HL-60/S4 treated with phorbol 12-myristate 13-acetate at 8.2 ng/mL for 4 days and 3 days (cell line): ENCODE measurements around the gene PIEZO2.

ENCODE experiments used
- in situ Hi-C: fragments of 300-500 bp; cut with MboI; formaldehyde crosslinking; loops from 2 replicates; pipeline ENCODE4 v1.15.0; 2022; ENCODE audit warnings: low sequenced_read_pairs

PIEZO2 gene

GRCh38 chr18:10757349-10757748 is 392.0 kb downstream of the PIEZO2 start:
- in situ Hi-C loops, result no loop called here

DNA sequence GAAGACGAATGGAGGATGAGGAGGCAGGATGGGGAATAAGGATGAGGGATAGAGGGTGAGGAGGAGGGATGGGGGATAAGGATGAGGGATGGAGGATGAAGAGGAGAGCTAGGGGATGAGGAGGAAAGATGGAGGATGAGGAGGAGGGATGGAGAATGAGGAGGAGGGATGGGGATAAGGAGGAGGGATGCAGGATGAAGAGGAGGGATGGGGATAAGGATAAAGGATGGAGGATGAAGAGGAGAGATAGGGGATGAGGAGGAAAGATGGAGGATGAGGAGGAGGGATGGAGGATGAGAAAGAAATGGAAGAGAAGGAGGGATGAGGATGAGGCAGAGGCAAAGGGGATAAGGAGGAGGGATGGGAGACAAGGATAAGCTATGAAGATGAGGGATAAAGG is 393.5 kb downstream of the PIEZO2 start:
- in situ Hi-C loops, result no loop called here

- in situ Hi-C loops, result no loop called here
These were observed 395.2 kb downstream of the PIEZO2 start for GRCh38 chr18:10754128-10754527.

GRCh38 chr18:10752382-10752781 is 397.0 kb downstream of the PIEZO2 start:
- in situ Hi-C loops, result no loop called here

DNA sequence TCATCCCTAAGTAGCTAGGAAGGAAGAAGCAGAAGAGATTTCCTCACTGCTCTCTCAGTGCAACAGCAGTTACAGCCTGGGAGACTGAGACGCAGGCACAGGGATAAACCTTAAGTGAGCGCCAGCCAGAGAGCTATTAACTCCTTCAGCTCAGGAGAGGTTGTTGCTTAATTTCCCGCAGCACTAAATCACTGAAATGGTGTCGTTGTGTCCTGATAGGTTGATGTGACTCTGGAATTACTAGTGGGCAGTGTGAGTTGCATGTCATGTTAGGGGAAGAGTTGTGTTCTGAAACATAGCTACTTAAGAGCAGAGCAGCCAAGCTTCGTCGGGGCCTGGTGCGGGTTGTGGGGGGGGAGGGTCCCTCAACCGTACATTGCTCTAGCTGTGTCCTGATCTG is 397.7 kb downstream of the PIEZO2 start:
- in situ Hi-C loops, result no loop called here

DNA sequence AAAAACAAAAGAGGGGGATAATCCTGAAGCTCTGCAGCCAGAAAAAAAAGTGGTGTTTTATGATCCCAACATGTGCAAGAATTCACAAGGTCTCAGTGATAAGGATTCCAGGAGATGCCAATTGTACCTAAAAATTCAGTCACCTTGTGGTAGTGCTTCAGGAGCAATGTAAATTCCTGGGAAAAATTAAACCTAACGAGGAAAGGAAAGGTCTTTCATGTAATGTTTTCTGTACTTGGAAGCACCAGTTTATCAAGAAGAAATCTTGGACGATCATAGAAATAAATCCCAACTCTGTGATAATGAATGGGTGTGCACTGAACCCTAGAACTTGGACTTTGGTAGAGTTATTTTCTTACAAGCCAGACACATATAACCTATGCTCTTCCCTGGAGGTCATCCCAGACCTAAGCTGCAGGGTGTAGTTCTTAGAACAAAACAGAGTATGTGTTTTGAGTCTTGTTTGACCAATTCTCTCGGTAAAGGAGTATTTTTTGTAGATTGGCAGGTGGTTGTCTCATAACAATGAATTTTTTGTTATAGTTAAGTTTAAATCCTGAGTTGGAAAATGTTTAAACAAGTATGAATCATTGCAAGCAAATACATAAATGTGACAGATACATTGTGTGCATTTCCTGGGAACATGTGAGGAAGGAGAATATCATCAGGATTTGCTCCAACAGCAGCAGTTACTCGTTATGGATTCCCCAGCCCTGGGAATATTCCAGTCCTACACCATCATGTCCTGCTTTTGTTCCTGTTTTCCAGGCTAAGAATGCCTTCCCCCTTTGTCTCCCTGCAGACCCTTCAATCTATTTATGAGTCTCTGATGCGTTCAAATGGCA is 399.0 kb downstream of the PIEZO2 start:
- in situ Hi-C loops, result no loop called here

- in situ Hi-C loops, result no loop called here
These were observed 400.7 kb downstream of the PIEZO2 start for GRCh38 chr18:10748641-10749040.

- in situ Hi-C loops, result no loop called here
These were observed 403.4 kb downstream of the PIEZO2 start for GRCh38 chr18:10745971-10746370.

- in situ Hi-C loops, result no loop called here
These were observed 404.1 kb downstream of the PIEZO2 start for GRCh38 chr18:10745219-10745618.

DNA sequence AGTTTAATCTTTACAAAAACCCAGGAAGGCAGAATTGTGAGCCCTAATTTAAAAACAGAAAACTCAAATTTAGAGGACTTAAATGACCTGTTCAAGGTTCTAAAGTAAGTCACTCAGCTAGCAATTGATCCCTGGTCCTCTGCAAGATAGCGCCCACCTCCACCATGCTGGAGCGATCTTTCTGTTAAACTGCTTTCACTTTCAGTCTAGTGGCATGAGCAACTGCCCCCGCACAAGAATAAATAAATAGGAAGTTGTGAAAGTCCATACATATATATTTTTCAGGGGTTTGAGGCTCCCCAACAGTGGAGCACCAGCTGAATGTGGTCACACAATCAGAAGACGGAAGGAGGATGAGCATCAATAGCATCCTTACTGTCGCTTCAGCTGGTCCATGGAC is 405.6 kb downstream of the PIEZO2 start:
- in situ Hi-C loops, result no loop called here

DNA sequence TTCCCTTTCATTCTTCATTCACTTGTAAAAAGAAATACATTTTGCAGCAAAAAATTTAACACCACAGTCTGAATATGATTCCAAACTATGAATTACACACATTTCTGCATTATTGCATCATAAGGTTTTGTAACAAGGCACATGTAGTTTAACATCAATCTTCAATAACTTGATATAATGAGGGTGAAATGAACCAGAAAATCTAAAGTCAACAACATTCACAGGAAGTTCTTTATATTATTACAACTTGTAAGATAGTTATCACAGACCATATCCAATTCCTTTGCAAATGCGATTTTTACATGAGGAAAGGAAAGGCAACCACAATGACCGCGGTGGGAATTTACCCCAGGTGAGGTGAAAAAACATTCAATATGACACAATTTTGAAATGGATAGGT is 410.2 kb downstream of the PIEZO2 start:
- in situ Hi-C loops, result no loop called here

GRCh38 chr18:10736984-10737383 is 412.4 kb downstream of the PIEZO2 start:
- in situ Hi-C loops, result no loop called here

DNA sequence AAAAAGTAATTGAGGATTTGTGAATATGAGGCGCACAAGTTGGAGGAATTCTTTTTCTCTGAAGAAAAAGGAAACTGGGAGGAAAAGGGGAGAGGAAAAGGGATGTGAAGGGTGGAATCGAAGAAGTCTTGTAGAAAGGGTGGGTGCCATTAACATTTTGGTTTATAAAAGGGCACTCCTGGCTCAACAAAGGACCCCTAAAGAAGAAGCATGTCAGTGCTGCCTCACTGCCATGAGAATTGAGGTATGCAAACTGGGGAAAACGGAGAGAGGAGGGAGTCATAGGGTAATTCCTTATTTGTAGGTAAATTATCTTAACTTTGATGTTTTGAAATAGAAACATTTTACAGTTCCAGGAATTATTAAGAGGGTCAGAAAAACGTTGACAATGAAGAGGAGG is 416.4 kb downstream of the PIEZO2 start:
- in situ Hi-C loops, result no loop called here

- in situ Hi-C loops, result no loop called here
These were observed 421.9 kb downstream of the PIEZO2 start for GRCh38 chr18:10727477-10727876.

- in situ Hi-C loops, result no loop called here
These were observed 422.9 kb downstream of the PIEZO2 start for GRCh38 chr18:10726198-10727068.

DNA sequence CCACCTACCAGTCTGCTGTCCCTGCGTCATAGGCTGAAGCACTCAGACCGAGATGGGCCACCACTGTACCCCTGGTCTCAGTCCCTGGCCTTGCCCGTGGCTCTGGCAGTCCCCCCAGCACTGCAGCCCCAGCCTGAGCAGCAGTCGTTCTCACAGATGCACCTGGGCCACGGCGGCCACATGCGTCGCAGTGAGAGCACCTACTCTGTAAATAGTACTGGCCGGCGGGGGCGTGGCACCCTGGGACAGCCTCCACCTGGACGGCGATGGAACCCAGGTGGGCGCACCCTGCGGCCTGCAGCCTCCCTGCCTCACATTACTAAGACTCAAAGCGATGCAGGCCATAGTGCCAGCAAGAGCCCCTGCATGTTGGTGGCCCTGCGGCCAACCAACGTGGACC is 424.7 kb downstream of the PIEZO2 start:
- in situ Hi-C loops, result loop anchor here (25.0 kb wide), 1 partner anchor 162 kb away; no protein-coding TSS in a partner anchor

- in situ Hi-C loops, result loop anchor here (25.0 kb wide), 1 partner anchor 161 kb away; no protein-coding TSS in a partner anchor
These were observed 425.9 kb downstream of the PIEZO2 start for GRCh38 chr18:10723496-10723895.

GRCh38 chr18:10718809-10719208 is 430.6 kb downstream of the PIEZO2 start:
- in situ Hi-C loops, result loop anchor here (25.0 kb wide), 1 partner anchor 157 kb away; no protein-coding TSS in a partner anchor

DNA sequence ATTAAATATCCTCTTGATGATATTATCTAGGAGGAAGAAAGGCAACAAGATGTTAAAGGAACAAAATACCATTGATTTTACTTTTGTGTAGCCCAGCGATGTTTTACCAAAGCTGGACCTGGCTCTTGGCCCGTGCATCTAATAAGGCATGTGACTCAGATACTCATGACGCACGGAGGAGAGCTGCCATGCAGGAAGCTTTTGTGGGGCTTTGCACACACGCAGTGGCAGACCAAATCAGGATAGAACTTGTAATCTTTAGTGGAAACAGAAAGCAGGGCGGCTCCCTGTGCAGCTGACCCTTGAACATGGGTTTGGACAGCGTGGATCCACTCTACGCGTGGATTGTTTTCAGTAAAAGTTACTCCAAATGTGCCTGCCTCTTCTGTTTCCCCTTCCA is 433.6 kb downstream of the PIEZO2 start:
- in situ Hi-C loops, result loop anchor here (25.0 kb wide), 1 partner anchor 153 kb away; no protein-coding TSS in a partner anchor

DNA sequence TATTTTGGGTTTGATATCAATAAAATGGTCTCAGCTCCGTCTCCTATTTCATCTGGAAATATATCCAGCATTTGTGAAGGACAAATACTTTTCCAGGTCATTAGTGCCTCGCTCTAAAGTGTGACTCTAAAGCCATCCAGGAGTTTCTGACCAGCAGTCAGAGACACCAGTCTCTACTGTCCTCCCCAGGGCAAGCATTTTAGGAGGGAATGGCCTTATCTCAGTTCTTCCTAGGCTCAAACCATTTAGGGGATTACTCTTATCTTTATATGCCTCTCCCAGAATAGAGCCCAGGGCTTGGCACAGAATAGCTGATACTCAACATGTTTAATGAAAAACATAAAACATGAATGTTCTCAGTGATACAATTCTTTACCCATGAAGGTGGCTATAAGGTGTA is 436.0 kb downstream of the PIEZO2 start:
- in situ Hi-C loops, result loop anchor here (25.0 kb wide), 1 partner anchor 151 kb away; no protein-coding TSS in a partner anchor

DNA sequence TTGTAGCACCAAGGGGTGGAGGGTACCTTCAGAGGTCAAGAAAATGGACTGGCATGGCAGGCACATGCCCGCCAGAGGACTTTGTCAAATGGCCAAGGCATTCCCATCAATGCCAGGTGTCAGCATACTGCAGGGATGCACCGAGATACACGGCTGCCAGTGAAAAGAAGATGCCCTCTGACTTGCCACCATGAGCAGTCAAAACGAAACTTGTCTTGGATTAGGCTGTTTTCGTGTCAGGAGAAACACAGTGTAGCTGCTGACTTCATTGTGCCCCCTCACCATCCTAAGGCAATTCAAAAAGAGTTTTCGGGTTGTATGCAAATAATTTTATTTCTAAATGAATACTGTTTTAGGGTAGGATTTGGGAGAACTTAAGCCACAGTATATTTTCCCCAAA is 442.1 kb downstream of the PIEZO2 start:
- in situ Hi-C loops, result loop anchor here (25.0 kb wide), 1 partner anchor 145 kb away; no protein-coding TSS in a partner anchor
